Liver (tissue), 9 donors: Measurements from ENCODE around the gene RIGI. TPM values are rescaled to one million over a fixed set of nuclear protein-coding genes. Genes with fewer than 3 reads are reported as not detected.

Experiments
- DNase-seq: peaks from one replicate; pipeline ENCODE4 v3.0.0-alpha.2; 2017; ENCODE audit warnings: low spot score
- H3K27ac ChIP-seq, 2 donors: one replicate each; pipeline ENCODE4 v1.7.0; 2013; ENCODE audit warnings: inconsistent platforms in 2 of 2, low read length in 2 of 2, control low read depth in 1 of 2, low read depth in 1 of 2, mild to moderate bottlenecking in 1 of 2
- H3K27me3 ChIP-seq, 4 donors: one replicate each; pipeline versions ENCODE4 v1.6.1 to v1.7.0; 2013; ENCODE audit warnings: low read length in 3 of 4, inconsistent platforms in 1 of 4, mild to moderate bottlenecking in 1 of 4, moderate library complexity in 1 of 4; ENCODE audit not compliant: control insufficient read depth in 4 of 4, insufficient read depth in 4 of 4
- H3K36me3 ChIP-seq, 4 donors: one replicate each; pipeline versions ENCODE4 v1.6.1 to v1.7.0; 2013; ENCODE audit warnings: low read length in 3 of 4, mild to moderate bottlenecking in 3 of 4, low read depth in 1 of 4, moderate library complexity in 1 of 4; ENCODE audit not compliant: control insufficient read depth in 4 of 4, insufficient read depth in 3 of 4
- H3K4me1 ChIP-seq, 4 donors: one replicate each; pipeline versions ENCODE4 v1.6.1 to v1.7.0; 2013; ENCODE audit warnings: low read length in 3 of 4, mild to moderate bottlenecking in 3 of 4, moderate library complexity in 1 of 4; ENCODE audit not compliant: control insufficient read depth in 4 of 4, insufficient read depth in 4 of 4
- H3K4me3 ChIP-seq, 3 donors: one replicate each; pipeline versions ENCODE4 v1.6.1 to v1.7.0; 2013; ENCODE audit warnings: low read length in 3 of 3, control low read depth in 1 of 3, low read depth in 1 of 3, mild to moderate bottlenecking in 1 of 3
- H3K9ac ChIP-seq, 2 donors: one replicate each; pipeline ENCODE4 v1.7.0; 2013; ENCODE audit warnings: low read length in 2 of 2, mild to moderate bottlenecking in 2 of 2, moderate library complexity in 2 of 2, control low read depth in 1 of 2, low read depth in 1 of 2
- H3K9me3 ChIP-seq, 4 donors: one replicate each; pipeline versions ENCODE4 v1.6.1 to v1.7.0; 2013; ENCODE audit warnings: low read length in 3 of 4; ENCODE audit not compliant: control insufficient read depth in 4 of 4
- EGR1 ChIP-seq, 2 donors: IDR thresholded peaks; 2 replicates each; pipeline ENCODE4 v1.6.1; 2016 to 2018; ENCODE audit warnings: antibody characterized with exemption in 2 of 2, low read depth in 2 of 2
- FOXA1 ChIP-seq: IDR thresholded peaks from 2 replicates; pipeline ENCODE4 v1.6.1; 2016; ENCODE audit warnings: antibody characterized with exemption
- FOXA2 ChIP-seq: IDR thresholded peaks from 2 replicates; pipeline ENCODE4 v1.6.1; 2016; ENCODE audit warnings: antibody characterized with exemption
- GABPA ChIP-seq, 2 donors: IDR thresholded peaks in 1 of 2; conservative IDR thresholded peaks in 1 of 2; 2 replicates each; pipeline ENCODE4 v1.6.1; 2016; ENCODE audit warnings: antibody characterized with exemption in 2 of 2, mild to moderate bottlenecking in 1 of 2, moderate library complexity in 1 of 2
- HNF4A ChIP-seq, 2 donors: conservative IDR thresholded peaks; 2 replicates each; pipeline ENCODE4 v1.6.1; 2016; ENCODE audit warnings: antibody characterized with exemption in 2 of 2, mild to moderate bottlenecking in 2 of 2
- HNF4G ChIP-seq: IDR thresholded peaks from 2 replicates; pipeline ENCODE4 v1.6.1; 2016; ENCODE audit warnings: antibody characterized with exemption
- JUND ChIP-seq, 2 donors: IDR thresholded peaks; 2 replicates each; pipeline ENCODE4 v1.6.1; 2016; ENCODE audit warnings: antibody characterized with exemption in 2 of 2
- MAX ChIP-seq: IDR thresholded peaks from 2 replicates; pipeline ENCODE4 v1.6.1; 2016; ENCODE audit warnings: antibody characterized with exemption
- RAD21 ChIP-seq, 2 donors: IDR thresholded peaks; 2 replicates each; pipeline ENCODE4 v1.6.1; 2016; ENCODE audit warnings: antibody characterized with exemption in 2 of 2, mild to moderate bottlenecking in 2 of 2
- REST ChIP-seq: IDR thresholded peaks from 2 replicates; pipeline ENCODE4 v1.6.1; 2016; ENCODE audit warnings: antibody characterized with exemption, mild to moderate bottlenecking
- RXRA ChIP-seq, 2 donors: IDR thresholded peaks; 2 replicates each; pipeline ENCODE4 v1.6.1; 2017 to 2018; ENCODE audit warnings: antibody characterized with exemption in 2 of 2, mild to moderate bottlenecking in 1 of 2
- SP1 ChIP-seq: IDR thresholded peaks from 2 replicates; pipeline ENCODE4 v1.6.1; 2018; ENCODE audit warnings: antibody characterized with exemption, mild to moderate bottlenecking
- TAF1 ChIP-seq: conservative IDR thresholded peaks from 2 replicates; pipeline ENCODE4 v1.6.1; 2016; ENCODE audit warnings: antibody characterized with exemption, mild to moderate bottlenecking
- YY1 ChIP-seq: IDR thresholded peaks from 2 replicates; pipeline ENCODE4 v1.6.1; 2016; ENCODE audit warnings: antibody characterized with exemption, mild to moderate bottlenecking
- WGBS: extraction: QIAGEN DNeasy Blood & Tissue Kit; methylation state at CpG from one replicate; pipeline ENCODE4 v1.1.7; 2013; 5-methylcytosine and 5-hydroxymethylcytosine counted together
- polyA plus RNA-seq, 2 donors: library from polyadenylated mRNA; stranded (reverse) in 1 of 2; unstranded in 1 of 2; fragments of 200-250 nt in 1 of 2; fragments of >200 nt in 1 of 2; fragmentation: Nextera tagmentation in 1 of 2; extraction: Ambion mirVana in 1 of 2; gene quantifications; one replicate each; pipeline versions ENCODE4 v1.2.1 to v1.2.3, GENCODE V29; 2013 to 2015
- total RNA-seq, 2 donors: library from RNA; depleted of rRNA; stranded (reverse); fragments of >200 nt; gene quantifications; one replicate each; pipeline ENCODE4 v1.2.3, GENCODE V29; 2014
- TF ChIP-seq, protein P1 (sequence below): IDR thresholded peaks from 2 replicates; pipeline ENCODE4 v1.6.1; 2016; ENCODE audit warnings: antibody characterized with exemption
- TF ChIP-seq, protein P2 (sequence below): IDR thresholded peaks from 2 replicates; pipeline ENCODE4 v1.6.1; 2016; ENCODE audit warnings: antibody characterized with exemption
- TF ChIP-seq, protein P3 (sequence below): fragments of 150-350 bp; IDR thresholded peaks from 2 replicates; pipeline ENCODE4 v1.5.1; 2017; ENCODE audit warnings: improper control_type of control experiment, low read depth, low read length; ENCODE audit not compliant: missing input control
- donor health status: healthy.
- donor health status: healthy.
- donor health status: healthy.
- donor health status: healthy.
- donor health status: healthy.

RIGI gene
- total and polyA plus RNA-seq, 4 donors, result 2.6 to 7.4 (median 6.3) TPM

GRCh38 chr9:32523910-32524309 is 2.1 kb downstream of the RIGI start (continued):
- TF ChIP-seq GABPA (IDR thresholded peaks at IDR 0.05 in 1 of 2, conservative IDR thresholded peaks at IDR 0.05 in 1 of 2) (no peak), YY1 (peak; percentile 21)

GRCh38 chr9:32518276-32518675 is 7.7 kb downstream of the RIGI start:
- Histone ChIP-seq H3K4me3 (no peak overlapping the region), H3K4me1 (peaks cover 0 to 3% (median 0%) of the 10 kb centered on the region in 4 donors), H3K9ac (no peak overlapping the region), H3K36me3 (peaks cover 0 to 3% (median 0%) of the 10 kb centered on the region in 4 donors), H3K9me3 (no peaks in the 10 kb centered on the region), H3K27me3 (no peaks in the 10 kb centered on the region), H3K27ac (no peak overlapping the region)
- 96% methylated on average over 1 of the region's 1 CpG for WGBS
- TF ChIP-seq FOXA1, result no peak
- TF ChIP-seq, protein P1, sequence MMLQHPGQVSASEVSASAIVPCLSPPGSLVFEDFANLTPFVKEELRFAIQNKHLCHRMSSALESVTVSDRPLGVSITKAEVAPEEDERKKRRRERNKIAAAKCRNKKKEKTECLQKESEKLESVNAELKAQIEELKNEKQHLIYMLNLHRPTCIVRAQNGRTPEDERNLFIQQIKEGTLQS, result no peak
- TF ChIP-seq EGR1 (IDR thresholded peaks at IDR 0.05; ENCODE audit: low read depth in 2 of 2), result no peak
- TF ChIP-seq MAX, result no peak
- no peak for TF ChIP-seq JUND (IDR thresholded peaks at IDR 0.05)
- TF ChIP-seq TAF1, result no peak
- TF ChIP-seq RAD21 (IDR thresholded peaks at IDR 0.05), result no peak
- TF ChIP-seq RXRA (IDR thresholded peaks at IDR 0.05), result no peak
- TF ChIP-seq FOXA2, result no peak
- no peak for TF ChIP-seq SP1
- TF ChIP-seq, protein P2, sequence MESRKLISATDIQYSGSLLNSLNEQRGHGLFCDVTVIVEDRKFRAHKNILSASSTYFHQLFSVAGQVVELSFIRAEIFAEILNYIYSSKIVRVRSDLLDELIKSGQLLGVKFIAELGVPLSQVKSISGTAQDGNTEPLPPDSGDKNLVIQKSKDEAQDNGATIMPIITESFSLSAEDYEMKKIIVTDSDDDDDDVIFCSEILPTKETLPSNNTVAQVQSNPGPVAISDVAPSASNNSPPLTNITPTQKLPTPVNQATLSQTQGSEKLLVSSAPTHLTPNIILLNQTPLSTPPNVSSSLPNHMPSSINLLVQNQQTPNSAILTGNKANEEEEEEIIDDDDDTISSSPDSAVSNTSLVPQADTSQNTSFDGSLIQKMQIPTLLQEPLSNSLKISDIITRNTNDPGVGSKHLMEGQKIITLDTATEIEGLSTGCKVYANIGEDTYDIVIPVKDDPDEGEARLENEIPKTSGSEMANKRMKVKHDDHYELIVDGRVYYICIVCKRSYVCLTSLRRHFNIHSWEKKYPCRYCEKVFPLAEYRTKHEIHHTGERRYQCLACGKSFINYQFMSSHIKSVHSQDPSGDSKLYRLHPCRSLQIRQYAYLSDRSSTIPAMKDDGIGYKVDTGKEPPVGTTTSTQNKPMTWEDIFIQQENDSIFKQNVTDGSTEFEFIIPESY, result no peak
- TF ChIP-seq GABPA (IDR thresholded peaks at IDR 0.05 in 1 of 2, conservative IDR thresholded peaks at IDR 0.05 in 1 of 2), result no peak
- no peak for TF ChIP-seq HNF4A (conservative IDR thresholded peaks at IDR 0.05)
- TF ChIP-seq HNF4G, result no peak
- no peak for TF ChIP-seq REST
- TF ChIP-seq YY1, result no peak
- TF ChIP-seq, protein P3, sequence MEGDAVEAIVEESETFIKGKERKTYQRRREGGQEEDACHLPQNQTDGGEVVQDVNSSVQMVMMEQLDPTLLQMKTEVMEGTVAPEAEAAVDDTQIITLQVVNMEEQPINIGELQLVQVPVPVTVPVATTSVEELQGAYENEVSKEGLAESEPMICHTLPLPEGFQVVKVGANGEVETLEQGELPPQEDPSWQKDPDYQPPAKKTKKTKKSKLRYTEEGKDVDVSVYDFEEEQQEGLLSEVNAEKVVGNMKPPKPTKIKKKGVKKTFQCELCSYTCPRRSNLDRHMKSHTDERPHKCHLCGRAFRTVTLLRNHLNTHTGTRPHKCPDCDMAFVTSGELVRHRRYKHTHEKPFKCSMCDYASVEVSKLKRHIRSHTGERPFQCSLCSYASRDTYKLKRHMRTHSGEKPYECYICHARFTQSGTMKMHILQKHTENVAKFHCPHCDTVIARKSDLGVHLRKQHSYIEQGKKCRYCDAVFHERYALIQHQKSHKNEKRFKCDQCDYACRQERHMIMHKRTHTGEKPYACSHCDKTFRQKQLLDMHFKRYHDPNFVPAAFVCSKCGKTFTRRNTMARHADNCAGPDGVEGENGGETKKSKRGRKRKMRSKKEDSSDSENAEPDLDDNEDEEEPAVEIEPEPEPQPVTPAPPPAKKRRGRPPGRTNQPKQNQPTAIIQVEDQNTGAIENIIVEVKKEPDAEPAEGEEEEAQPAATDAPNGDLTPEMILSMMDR, result no peak
- no peak for DNase-seq
